GM19438 (cell line): Measurements from ENCODE around the gene GTF2IRD1.
A peak's percentile ranks its signal among the peaks of the same experiment; 100 is the strongest.

Experiments
- ATAC-seq: cut with Tn5 transposase; IDR thresholded peaks from one replicate; pipeline ENCODE4 v1.9.1; 2021; ENCODE audit warnings: low read depth; ENCODE audit not compliant: unreplicated experiment

The GTF2IRD1 gene

DNA sequence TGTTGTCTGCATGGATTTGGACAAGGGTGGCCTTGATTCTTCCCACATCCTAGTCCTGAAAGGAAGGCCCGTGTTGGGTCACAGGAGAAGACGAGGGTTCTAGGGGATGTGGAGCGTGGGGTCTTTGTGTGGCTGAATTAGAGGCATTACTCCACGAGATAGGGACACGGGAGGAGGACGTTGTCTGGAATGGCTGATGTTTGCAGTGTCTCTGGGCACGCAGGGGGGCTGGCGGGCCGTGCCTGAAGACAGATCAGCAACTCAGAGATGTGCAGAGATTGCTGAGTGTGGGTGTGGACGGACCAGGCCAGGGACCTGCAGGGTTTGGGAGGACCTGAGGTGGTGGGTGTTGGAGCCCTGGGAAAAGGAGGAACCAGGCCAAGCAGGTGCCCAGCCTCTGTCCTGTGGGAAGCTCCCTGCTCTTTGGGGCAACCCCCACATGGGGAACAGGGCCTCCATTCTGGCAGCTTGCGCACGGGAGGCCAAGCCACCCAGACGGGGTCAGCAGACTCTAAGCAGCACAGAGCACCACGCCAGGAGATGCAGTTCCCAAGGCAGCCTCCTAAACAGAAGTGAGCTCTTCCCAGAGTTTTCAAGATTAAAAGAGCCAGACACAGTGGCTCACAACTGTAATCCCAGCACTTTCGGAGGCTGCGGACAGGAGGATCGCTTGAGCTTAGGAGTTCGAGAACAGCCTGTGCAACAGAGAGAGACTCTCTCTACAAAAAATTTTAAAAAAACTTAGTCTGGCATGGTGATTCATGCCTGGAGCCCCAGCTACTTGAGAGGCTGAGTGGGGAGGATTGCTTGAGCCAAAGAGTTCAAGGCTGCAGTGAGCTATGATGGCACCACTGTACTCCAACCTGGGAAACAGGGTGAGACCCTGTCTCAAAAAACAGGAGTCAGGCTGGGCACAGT, 132.8 kb downstream of the GTF2IRD1 start:
- no peak for ATAC-seq

DNA sequence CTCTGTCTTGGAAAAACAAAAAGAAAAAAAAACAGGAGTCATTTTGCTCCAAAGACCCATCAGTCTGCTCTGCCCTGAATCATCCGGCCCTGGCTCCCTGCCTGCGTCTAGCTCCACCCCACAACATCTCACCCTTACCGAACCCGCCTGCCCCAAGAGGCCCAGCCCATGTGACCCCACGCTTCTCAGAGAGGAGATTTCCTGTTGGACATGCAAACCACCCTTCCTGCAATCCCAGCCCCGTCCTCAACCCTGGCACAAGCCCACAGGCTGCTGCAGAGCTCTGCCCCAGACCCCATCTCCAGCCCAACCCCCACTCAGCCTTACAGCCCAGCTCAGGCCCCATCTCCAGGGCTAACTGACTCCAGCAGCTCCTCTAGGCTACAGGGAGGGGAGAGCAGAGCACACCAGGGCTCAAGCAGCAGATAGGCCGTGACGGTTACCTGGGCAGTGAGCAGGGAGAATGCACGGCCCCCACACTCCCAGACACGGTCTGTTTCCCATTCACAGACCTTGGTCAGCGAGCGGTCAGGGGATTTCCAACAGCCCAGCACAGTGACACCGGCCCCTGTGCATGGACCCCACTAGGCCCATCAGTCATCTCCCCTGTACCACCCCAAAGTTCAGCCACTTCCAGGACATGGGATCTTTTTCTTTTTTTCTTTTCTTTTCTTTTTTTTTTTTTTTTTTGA, 133.9 kb downstream of the GTF2IRD1 start:
- peak; percentile 80 for ATAC-seq

DNA sequence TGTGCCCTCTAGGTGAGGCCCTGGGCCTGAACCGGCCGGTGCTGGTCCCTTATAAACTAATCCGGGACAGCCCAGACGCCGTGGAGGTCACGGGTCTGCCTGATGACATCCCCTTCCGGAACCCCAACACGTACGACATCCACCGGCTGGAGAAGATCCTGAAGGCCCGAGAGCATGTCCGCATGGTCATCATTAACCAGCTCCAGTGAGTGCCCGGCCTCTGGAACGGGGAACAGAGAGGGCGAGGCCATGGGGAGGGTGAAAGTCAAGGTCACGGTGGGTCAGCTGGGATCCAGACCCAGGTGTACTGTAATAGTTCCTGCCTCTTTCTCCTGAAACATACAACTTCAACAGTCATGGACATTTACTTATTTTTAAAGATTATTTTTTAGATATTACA, 137.1 kb downstream of the GTF2IRD1 start:
- no peak for ATAC-seq

DNA sequence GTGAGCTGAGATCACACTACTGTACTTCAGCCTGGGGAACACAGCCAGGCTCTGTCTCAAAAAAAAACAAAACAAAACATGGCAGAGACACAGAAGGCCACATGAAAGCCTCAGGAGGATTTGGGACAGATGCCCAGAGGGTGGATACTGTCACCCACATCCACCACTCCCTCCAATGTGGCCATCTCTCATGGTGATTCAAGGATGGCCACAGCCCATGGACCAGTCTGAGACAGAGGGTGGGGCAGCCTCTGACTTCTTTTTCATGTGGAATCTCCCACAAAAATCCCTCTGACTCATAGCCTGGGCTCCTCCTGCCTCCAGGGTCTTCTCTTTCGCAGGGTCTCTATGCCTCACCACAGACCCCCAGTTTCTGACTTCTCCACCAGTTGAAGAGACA, 144.9 kb downstream of the GTF2IRD1 start:
- no peak for ATAC-seq

DNA sequence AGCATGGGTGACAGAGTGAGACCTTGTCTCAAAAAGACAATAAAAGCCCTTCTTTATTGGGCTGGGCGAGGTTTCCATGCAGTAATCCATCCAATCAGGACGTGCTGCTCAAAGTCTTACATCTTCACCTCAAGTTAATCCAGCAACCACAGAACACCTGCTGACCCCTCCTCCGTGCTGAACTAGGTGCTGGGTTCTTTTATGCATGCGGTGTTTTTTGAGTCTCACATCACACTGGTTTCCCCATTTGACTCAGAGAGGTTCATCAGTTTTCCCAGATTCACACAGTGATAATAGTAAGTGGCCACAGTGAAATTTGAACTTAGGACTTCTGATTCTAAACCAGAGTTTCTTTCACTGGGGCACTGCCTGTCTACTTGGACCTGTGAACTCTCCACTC, 145.5 kb downstream of the GTF2IRD1 start:
- ATAC-seq = no peak

DNA sequence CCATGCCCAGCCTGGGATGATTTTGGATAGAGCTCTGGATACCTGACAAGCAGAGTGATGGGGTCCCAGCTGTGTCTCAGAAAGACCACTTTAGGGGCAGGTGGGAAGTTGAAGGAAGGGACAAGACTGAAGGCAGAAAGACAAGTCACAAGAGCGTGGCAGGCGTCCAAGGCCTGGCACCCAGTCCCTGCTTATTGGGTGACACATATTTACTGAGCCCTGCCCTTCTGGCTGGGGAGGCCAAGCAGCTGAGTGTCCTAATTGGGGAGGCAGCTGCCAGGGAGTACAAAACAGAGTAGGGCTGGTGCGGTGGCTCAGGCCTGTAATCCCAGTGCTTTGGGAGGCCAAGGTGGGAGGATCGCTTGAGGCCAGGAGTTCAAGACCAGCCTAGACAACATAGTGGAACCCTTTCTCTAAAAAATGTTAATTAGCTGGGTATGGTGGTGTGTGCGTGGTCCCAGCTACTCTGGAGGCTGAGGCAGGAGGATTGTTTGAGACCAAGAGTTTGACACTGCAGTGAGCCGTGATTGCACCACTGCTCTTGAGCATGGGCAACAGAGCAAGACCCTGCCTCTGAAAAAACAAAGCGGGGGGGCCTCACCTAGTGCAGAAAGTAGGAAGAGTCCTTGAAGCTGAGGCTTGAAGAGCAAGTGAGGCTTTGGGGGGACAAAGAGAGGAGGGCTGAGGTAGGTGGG, 150.8 kb downstream of the GTF2IRD1 start:
- no peak for ATAC-seq

DNA sequence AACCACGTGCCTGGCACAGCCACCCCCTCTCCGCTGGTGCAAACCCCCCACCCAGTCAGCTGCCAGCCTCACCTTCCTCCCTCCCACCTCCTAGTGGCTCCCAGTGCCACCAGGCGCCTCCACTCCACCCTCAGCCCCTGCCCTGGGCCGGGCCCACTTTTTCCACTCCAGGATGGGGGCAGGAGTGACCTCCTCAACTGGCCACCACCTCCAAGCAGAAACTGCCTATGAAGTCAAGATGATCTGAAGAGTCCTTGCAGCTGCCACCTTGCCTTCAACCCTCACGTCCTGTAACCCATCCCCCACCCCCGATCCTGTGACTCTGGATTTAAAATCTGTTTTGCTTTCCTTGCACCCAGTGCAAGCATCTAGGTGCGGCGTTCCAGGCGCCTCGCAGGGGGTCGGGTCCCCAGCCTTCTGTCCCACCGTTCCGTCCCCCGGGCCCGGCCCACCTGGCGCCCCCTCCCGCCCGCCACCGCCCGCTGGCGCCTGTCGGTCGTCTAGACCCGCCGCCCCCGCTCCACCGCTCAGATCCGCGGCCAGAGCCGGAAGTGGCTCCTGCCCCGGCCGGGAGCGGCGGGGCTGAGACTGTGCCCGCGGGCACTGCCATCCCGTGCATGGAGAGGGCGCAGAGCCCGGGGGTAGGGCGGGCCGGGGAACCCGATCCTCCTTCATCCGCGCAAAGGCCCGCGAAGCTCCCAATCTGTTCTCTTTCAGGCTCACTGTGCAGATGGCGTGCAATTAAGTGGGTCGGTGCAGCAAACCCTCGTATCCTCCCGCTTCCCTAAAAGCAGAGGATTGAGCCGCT, 152.6 kb downstream of the GTF2IRD1 start:
- no peak for ATAC-seq

DNA sequence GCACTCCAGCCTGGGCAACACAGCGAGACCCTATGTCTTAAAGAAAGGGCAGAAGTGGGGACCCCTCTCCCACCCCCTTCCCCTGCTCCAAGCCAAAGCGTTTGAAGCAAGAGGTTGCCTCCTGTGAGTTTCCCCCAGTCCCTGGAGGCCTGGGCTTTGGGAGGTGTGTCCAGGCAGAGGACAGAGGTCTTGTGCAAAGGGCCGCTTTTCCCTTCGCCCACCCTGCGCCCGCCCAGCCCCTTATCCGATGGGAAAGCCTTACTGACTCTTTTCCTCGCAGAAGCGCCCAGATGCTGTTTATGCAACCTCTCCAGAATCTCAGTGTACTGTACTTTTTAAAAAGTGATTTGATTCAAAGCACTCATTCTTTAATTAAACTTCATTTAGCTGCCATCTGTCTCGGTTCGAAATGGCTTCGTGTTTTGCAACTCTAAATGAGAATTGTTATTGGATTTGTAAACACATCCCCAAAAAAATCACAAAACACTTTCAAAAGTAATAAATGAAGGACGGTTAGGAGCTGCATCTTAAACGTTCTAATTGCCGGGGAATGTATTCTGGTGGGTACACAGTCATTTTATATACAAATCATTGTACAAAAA, 153.3 kb downstream of the GTF2IRD1 start:
- no peak for ATAC-seq

DNA sequence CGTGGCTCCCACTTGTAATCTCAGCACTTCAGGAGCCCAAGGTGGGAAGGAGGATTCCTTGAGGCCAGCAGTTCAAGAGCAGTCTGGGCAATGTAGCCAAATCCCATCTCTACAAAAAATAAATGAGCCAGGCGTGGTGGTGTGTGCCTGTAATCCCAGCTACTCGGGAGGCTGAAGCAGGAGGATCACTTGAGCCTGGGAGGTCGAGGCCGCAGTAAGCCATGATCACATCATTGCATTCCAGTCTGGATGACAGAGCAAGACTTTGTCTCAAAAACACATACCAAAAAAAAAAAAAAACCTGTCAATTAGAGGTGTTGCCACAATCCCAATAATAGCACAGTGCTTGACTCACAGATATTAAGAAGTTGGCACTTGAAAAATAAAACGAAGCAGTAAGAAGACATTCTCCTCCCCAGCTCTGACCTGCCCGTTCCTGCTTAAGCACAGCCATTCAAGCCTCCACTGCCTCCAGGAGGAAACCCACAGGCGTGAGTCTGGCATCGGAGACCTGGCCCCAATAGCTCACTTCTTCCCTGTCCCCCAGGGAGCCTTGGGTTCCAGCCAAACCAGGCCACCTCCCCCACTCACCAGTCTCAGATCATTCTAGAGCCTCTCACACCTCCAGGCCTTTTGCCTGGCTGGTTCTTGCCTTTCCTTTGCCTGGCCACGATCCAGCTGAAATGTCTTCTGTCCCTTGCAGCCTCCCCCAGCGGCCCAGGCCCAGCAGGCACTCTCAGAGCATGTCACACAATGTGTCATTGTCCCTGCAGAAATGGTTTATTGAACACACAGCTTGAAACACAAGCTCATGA, 158.5 kb downstream of the GTF2IRD1 start:
- no peak for ATAC-seq

DNA sequence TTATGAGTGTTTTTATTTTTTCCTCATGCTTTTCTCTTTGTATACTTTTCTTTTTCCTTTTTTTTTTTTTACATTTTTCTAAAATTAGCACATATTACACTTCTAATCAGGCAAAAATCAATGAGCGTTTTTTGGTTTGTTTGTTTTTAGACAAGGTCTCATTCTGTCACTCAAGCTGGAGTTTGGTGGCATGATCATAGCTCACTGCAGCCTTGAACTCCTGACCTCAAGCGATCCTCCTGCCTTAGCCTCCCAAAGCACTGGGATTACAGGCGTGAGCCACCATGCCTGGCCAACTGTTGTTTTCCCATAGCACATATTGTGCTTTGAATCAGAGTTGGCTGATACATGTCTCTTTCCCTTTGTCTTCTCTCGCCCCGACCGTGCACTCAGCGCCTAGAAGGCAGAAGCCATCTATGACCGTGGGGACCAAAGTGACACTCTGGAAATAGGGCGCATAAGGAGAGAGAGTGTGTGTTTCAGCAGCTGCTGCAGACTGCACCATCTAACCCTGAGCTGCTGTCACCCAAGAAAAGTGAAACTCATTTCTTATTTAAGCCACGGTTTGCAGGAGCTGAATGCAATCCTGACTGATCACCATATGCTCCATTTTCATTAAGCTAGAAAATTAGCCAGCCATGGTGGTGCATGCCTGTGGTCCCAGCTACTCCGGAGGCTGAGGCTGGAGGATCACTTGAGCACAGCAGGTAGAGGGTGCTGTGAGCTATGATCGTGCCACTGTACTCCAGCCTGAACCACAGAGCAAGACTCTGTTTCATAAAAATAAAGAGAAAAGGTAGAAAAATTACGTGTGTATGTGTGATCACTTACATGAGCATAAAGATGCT, 162.5 kb downstream of the GTF2IRD1 start:
- no peak for ATAC-seq

DNA sequence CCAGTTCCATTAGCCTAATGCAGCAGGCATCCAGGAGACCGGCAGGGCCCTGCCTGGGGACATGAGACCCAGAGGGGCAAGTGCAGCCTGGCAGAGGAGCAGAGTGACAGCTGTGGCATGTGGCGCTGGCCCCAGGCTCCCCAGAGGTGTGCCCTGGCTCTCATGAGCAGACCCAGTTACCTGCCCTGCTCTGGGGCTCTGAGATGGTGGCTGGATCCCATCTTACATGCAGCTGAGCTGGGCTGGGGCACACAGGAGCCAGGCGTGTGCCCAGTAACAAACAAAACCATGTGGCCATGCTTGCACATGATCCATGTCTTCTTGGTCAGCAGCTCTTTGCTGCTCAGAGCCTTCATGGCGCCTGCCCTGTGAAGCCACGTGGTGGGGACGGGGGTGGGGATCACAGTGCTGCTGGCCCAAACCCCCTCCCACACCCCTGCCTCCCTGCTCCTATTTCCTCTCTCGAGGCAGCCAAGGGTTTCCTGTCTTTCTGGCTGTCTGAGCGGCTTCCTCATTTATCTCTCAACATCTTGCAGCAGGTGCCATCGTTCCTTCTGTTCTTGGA, 163.6 kb downstream of the GTF2IRD1 start:
- ATAC-seq = no peak

DNA sequence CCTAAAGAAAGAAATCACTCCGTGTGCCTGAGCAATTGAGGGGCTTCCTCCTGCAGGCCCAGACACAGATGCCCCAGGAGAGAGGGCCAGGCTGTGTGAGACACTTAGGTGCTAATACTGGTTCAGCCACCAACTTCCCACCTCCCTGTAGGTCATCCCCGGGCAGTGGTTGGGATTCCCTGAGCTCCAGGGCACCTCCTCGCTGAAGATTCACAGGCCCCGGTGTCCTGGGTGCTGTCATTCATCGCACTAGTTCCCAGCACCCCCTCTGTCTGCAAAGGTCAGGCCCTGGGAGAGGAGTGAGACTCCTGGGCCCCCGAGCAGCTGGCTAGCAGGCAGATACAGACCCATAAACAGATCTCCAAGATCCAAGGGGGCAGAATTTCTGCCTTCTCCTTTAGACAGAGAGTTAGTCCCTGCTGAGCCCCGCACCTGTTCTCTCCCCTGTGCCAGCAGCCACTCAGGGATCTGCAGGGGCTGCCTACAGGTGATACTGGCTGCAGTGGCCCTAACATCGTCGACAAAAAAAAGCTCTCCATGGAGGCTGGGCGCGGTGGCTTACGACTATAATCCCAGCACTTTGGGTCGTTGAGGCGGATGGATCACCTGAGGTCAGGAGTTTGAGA, 165.6 kb downstream of the GTF2IRD1 start:
- ATAC-seq = no peak

DNA sequence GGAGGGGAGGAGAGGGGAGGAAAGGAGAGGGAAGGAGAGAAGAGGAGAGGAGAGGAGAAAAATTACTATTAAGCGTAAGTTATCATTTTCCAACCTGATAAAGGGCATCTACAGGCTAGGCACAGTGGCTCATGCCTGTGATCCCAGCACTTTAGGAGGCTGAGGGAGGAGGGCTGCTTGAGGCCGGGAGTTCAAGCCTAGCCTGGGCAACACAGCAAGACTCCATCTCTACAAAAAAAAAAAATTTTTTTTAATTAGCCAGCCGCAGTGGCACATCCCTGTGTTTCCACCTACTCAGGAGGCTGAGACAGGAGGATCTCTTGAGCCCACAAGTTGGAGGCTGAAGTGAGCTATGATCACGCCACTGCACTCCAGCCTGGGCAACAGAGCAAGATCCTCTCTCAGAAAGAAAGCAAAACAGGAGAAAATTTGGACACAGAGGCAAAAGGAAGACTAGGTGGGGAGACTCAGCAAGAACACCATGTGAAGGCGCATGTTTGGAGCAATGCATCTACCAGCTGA, 168.6 kb downstream of the GTF2IRD1 start:
- ATAC-seq = no peak

DNA sequence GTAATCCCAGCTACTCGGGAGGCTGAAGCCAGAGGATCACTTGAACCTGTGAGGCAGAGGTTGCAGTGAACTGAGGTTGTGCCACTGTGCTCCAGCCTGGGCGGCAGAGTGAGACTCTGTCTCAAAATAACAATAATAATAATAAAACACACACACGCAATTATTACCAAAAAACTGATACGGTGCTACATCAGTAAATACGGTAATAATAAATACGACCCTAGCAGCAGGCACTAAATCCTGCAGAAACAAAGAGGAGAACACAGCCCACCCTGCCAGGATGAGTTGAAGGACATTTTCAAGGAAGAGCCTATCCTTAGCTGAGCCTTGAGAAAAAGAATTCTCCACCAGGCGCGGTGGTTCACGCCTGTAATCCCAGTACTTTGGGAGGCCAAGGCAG, 169.4 kb downstream of the GTF2IRD1 start:
- ATAC-seq = no peak

DNA sequence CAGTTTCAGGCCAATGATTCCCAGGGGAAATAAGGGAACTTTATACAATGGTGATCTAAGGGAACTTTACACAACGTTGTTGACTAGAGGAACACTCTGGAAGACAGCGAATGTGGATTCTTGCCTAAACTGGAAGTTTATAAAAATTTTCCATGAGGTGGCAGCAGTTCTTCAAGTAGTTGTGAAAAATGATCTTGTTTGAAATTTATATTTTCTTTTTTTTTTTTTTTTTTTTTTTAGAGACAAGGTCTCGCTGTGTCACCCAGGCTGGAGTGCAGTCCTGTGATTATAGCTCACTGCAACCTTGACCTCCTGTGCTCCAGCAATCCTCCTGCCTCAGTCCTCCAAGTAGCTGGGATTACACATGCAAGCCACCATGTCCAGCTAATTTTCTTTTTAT, 171.7 kb downstream of the GTF2IRD1 start:
- no peak for ATAC-seq

DNA sequence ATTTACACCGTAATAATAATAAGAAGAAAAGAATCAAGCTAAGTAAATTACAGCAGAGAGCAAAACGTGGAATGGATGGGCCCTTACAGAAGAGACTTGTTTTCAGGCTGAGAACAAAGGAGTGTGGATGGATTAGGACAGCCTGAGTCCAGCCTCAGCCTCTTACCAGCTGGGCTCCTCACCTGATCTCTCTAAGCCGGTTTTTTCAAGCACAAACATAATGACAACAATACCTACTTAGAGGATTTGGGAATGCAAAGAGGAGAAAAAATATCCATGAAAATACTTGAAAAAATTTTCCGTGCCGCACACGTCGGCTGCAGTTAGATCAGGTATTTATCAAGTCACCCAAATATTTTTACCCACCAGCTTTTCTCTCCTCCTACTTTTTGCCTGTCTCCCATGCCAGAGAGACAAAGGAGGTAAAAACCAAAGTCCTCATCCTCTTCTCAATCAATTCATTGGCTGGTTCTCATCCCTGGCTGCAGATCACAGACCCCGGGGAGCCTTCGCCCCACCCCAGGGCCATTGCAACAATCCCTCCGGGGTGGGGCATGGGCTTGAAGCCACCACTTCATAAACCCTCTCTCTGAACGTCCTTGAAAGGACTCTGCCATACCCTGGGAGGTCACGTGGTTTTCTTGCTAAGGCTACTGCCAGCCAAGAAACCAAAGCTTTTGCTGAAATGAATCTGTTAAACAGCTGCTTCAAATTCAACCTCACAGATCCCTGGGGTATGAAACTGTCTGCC, 174.1 kb downstream of the GTF2IRD1 start:
- no peak for ATAC-seq

DNA sequence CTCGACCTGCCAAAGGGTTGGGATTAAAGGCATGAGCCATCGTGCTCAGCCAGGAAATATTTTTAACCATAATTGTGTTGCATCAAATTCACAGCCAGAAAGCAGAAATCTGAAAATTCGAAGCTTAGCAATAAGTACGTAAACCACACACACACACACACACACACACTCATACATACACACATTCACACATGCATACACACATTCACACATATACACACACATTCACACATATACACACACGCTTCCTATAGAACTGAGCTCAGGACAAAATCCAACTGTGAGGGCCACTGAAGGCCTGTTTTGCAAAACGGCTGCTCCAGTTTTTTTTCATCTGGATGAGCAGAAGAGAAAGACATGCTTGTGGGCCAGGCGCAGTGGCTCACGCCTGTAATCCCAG, 178.8 kb downstream of the GTF2IRD1 start:
- ATAC-seq = no peak
